ENCODE results near the gene COL9A3.
A peak's percentile ranks its signal among the peaks of the same experiment; 100 is the strongest.

COL9A3 gene

GRCh38 chr20:62800314-62801259 is 16.3 kb upstream of the COL9A3 start:
- TF ChIP-seq, protein P1, sequence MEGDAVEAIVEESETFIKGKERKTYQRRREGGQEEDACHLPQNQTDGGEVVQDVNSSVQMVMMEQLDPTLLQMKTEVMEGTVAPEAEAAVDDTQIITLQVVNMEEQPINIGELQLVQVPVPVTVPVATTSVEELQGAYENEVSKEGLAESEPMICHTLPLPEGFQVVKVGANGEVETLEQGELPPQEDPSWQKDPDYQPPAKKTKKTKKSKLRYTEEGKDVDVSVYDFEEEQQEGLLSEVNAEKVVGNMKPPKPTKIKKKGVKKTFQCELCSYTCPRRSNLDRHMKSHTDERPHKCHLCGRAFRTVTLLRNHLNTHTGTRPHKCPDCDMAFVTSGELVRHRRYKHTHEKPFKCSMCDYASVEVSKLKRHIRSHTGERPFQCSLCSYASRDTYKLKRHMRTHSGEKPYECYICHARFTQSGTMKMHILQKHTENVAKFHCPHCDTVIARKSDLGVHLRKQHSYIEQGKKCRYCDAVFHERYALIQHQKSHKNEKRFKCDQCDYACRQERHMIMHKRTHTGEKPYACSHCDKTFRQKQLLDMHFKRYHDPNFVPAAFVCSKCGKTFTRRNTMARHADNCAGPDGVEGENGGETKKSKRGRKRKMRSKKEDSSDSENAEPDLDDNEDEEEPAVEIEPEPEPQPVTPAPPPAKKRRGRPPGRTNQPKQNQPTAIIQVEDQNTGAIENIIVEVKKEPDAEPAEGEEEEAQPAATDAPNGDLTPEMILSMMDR (IDR thresholded peaks at IDR 0.05; ENCODE audit: extremely low read depth, insufficient read depth, missing control alignments): no peak
- in situ Hi-C loops (cut with MboI; ENCODE audit: low pct_unique_long_range_greater_than_20kb, low sequenced_read_pairs, unreplicated experiment): no loop called here
- no peak for DNase-seq (ENCODE audit: low spot score)

GRCh38 chr20:62801284-62802010 is 15.4 kb upstream of the COL9A3 start:
- TF ChIP-seq, protein P1 (IDR thresholded peaks at IDR 0.05; ENCODE audit: extremely low read depth, insufficient read depth, missing control alignments): no peak
- DNase-seq (ENCODE audit: low spot score): no peak
- in situ Hi-C loops (cut with MboI; ENCODE audit: low pct_unique_long_range_greater_than_20kb, low sequenced_read_pairs, unreplicated experiment): no loop called here

DNA sequence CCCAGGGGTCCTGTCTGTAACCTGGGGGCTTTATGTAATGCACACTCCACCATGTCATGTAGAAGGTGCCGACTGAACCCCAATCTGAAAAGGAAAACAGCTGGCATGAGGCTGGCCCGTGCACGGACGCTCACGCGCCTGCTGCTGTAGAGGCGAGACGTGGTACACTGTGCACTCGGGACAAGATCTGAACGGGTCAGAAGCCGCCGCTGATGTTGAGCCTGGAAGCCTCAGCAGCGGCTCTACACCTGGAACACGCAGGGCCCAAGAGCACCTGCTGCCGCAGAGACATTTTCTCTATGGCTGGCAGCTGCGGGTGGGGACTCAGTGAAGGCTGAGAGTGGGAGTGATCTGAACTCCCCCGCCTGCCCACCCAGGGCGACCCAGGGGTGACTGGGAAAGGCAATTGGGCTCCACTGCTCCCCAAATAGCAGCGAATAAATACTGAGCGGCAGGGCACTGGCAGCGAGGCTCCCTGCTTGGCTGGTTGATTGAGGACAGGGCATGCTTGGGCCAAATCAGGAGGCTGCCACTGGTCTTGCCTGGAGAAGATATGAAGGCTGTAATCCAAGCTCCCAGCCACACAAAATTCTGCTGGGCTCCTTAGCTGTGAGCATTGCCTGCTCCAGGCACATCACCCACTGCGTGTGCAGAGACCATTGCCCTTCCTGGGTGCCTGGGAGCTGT is 14.7 kb upstream of the COL9A3 start:
- in situ Hi-C loops (cut with MboI; ENCODE audit: low pct_unique_long_range_greater_than_20kb, low sequenced_read_pairs, unreplicated experiment): no loop called here
- TF ChIP-seq, protein P1 (IDR thresholded peaks at IDR 0.05; ENCODE audit: extremely low read depth, insufficient read depth, missing control alignments): no peak
- DNase-seq (ENCODE audit: low spot score): no peak

DNA sequence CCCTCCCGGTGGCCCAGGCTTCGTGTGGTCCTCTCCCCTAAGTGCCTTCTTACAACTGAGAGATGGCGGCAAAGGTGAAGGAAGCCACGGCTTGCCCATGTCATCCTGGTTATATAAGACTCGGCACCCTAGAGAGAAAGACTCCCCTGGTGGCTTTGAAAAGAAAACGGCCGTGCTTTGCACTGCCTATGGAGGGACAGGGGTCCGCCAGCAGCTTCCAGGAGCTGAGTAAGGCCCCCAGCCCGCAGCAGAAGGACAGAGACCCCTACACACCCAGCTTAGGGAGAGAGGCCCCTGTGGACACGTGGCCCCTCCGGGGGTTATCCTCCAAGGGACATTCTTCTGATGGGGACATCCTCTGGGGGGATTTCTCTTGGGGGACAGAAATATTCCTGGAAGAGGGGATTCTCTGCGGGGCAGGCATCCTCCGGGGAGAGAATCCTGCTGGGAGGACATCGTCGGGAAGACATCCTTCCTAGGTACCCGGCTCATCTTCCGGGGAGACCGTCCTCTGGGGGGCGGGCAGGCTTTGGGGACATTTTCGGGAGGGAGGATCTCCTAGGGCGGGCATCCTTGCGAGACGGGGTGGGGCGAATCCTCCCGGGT is 12.7 kb upstream of the COL9A3 start:
- in situ Hi-C loops (cut with MboI; ENCODE audit: low pct_unique_long_range_greater_than_20kb, low sequenced_read_pairs, unreplicated experiment): no loop called here
- no peak for DNase-seq (ENCODE audit: low spot score)
- TF ChIP-seq, protein P1 (IDR thresholded peaks at IDR 0.05; ENCODE audit: extremely low read depth, insufficient read depth, missing control alignments): peak; percentile 2

- DNase-seq (ENCODE audit: low spot score): peak; percentile 96
- in situ Hi-C loops (cut with MboI; ENCODE audit: low pct_unique_long_range_greater_than_20kb, low sequenced_read_pairs, unreplicated experiment): no loop called here
- TF ChIP-seq, protein P1 (IDR thresholded peaks at IDR 0.05; ENCODE audit: extremely low read depth, insufficient read depth, missing control alignments): no peak
Measured at GRCh38 chr20:62804627-62805154, 12.2 kb upstream of the COL9A3 start, which contains the start of gene OGFR. Gene OGFR (plus strand): TSS chr20:62804835. CDS start chr20:62804860, 25 bp downstream.
